Endothelial cell of umbilical vein (primary cell): Measurements from ENCODE around the gene STMP1. TPM values are rescaled to one million over a fixed set of nuclear protein-coding genes. Genes with fewer than 3 reads are reported as not detected.

Experiments used
- BruUV-seq: library from RNA; stranded (reverse); fragments of 400-500 nt; replicated peaks from 2 replicates; lab custom pipeline; 2021; lab: Mats Ljungman, UMichigan
- CTCF ChIA-PET: fragments of 300-600, 350-600 bp; sonication (Branson Sonifier 250); formaldehyde crosslinking; loops from one replicate; lab custom pipeline; 2021; ENCODE audit warnings: antibody characterized with exemption, inconsistent platforms; lab: Charles Lee
- POLR2A ChIA-PET: fragments of 300-600, 350-600 bp; sonication (Branson Sonifier 250); formaldehyde crosslinking; loops from one replicate; lab custom pipeline; 2021; ENCODE audit warnings: antibody characterized with exemption, inconsistent platforms; lab: Charles Lee
- DNase-seq: peaks from one replicate; pipeline ENCODE4 v3.0.0-alpha.2; 2011; ENCODE audit warnings: low read depth, low spot score
- FAIRE-seq: peaks from 2 replicates; lab custom pipeline; 2011; peaks lifted over from hg19 to GRCh38; lab: Jason Lieb, UNC
- H2AFZ ChIP-seq: 2 replicates; pipeline ENCODE4 v1.6.0; 2012; ENCODE audit warnings: low read depth, low read length, control low read depth, inconsistent platforms
- H3K27ac ChIP-seq: 2 replicates; pipeline ENCODE4 v1.5.1; 2011; ENCODE audit warnings: low read depth, mild to moderate bottlenecking, control low read depth, low read length, moderate library complexity; ENCODE audit not compliant: insufficient read depth
- H3K27me3 ChIP-seq, 2 experiments: 2 replicates each; pipeline versions ENCODE4 v1.6.0 to v1.6.1; 2011; ENCODE audit warnings: low read length in 2 of 2, mixed read lengths in 1 of 2; ENCODE audit not compliant: control insufficient read depth in 2 of 2, insufficient read depth in 2 of 2
- H3K36me3 ChIP-seq, 2 experiments: 2 replicates in 1 of 2; 3 replicates in 1 of 2; pipeline ENCODE4 v1.5.1; 2011; ENCODE audit warnings: low read length in 2 of 2, mild to moderate bottlenecking in 1 of 2, moderate library complexity in 1 of 2; ENCODE audit not compliant: control insufficient read depth in 2 of 2, insufficient read depth in 2 of 2; ENCODE audit errors: extremely low read depth in 1 of 2
- H3K4me1 ChIP-seq: 3 replicates; pipeline ENCODE4 v1.5.1; 2011; ENCODE audit warnings: mild to moderate bottlenecking, low read length; ENCODE audit not compliant: control insufficient read depth, insufficient read depth; ENCODE audit errors: extremely low read depth
- H3K4me2 ChIP-seq: 2 replicates; pipeline ENCODE4 v1.6.1; 2011; ENCODE audit warnings: low read length, control low read depth, mixed read lengths; ENCODE audit not compliant: insufficient read depth
- H3K4me3 ChIP-seq, 3 experiments: fragments of 200-600 bp in 1 of 3; sonication (generic), shearing (Covaris generic) in 1 of 3; replicated peaks in 1 of 3; 2 replicates each; pipeline ENCODE4 v1.5.1; 2011 to 2016; ENCODE audit warnings: control low read depth in 3 of 3, low read length in 3 of 3, mild to moderate bottlenecking in 2 of 3, inconsistent platforms in 1 of 3, low read depth in 1 of 3, moderate library complexity in 1 of 3; ENCODE audit not compliant: insufficient read depth in 1 of 3
- H3K79me2 ChIP-seq: 2 replicates; pipeline ENCODE4 v1.6.0; 2012; ENCODE audit warnings: low read length, inconsistent platforms; ENCODE audit not compliant: control insufficient read depth, insufficient read depth
- H3K9ac ChIP-seq: replicated peaks from 2 replicates; pipeline ENCODE3; 2011; ENCODE audit warnings: low read length, control low read depth; ENCODE audit not compliant: insufficient read depth; ENCODE audit errors: extremely low read depth
- H3K9me1 ChIP-seq: replicated peaks from 3 replicates; pipeline ENCODE4 v1.6.0; 2011; ENCODE audit warnings: mild to moderate bottlenecking, low read length; ENCODE audit not compliant: control insufficient read depth, insufficient read depth; ENCODE audit errors: extremely low read depth
- H3K9me3 ChIP-seq: replicated peaks from 2 replicates; pipeline ENCODE4 v1.5.1; 2012; ENCODE audit warnings: low read length, inconsistent platforms; ENCODE audit not compliant: control insufficient read depth, insufficient read depth
- H4K20me1 ChIP-seq: replicated peaks from 2 replicates; pipeline ENCODE3; 2011; ENCODE audit warnings: mild to moderate bottlenecking, low read length; ENCODE audit not compliant: control insufficient read depth, insufficient read depth; ENCODE audit errors: extremely low read depth
- CTCF ChIP-seq, 2 donors: IDR thresholded peaks; 1 replicate in 1 of 2; 2 replicates in 1 of 2; pipeline ENCODE4 v1.5.1; 2011; ENCODE audit warnings: low read length in 2 of 2, mild to moderate bottlenecking in 2 of 2, moderate library complexity in 2 of 2, control low read depth in 1 of 2, inconsistent platforms in 1 of 2, low read depth in 1 of 2; ENCODE audit not compliant: insufficient read depth in 1 of 2; ENCODE audit errors: extremely low read depth in 1 of 2
- EZH2 ChIP-seq: IDR thresholded peaks from 2 replicates; pipeline ENCODE4 v1.6.1; 2012; ENCODE audit warnings: borderline replicate concordance, low read depth, mild to moderate bottlenecking, moderate library complexity, low read length, inconsistent platforms; ENCODE audit not compliant: severe bottlenecking
- FOS ChIP-seq: IDR thresholded peaks from 2 replicates; pipeline ENCODE4 v1.6.1; 2011; ENCODE audit warnings: mild to moderate bottlenecking, low read length, moderate library complexity, borderline replicate concordance; ENCODE audit not compliant: insufficient read depth
- GATA2 ChIP-seq: IDR thresholded peaks from 2 replicates; pipeline ENCODE4 v1.7.0; 2011; ENCODE audit warnings: low read depth, mild to moderate bottlenecking, moderate library complexity, mixed read lengths, low read length; ENCODE audit not compliant: insufficient read length, insufficient read depth
- JUN ChIP-seq: IDR thresholded peaks from 2 replicates; pipeline ENCODE4 v1.6.1; 2011; ENCODE audit warnings: borderline replicate concordance, low read depth; ENCODE audit not compliant: insufficient read length, insufficient read depth
- MAX ChIP-seq: IDR thresholded peaks from 2 replicates; pipeline ENCODE4 v1.6.1; 2011; ENCODE audit not compliant: insufficient read depth, insufficient read length
- MYC ChIP-seq: IDR thresholded peaks from one replicate; pipeline ENCODE4 v1.6.1; 2011; ENCODE audit warnings: mild to moderate bottlenecking, low read depth, low read length
- POLR2A ChIP-seq: IDR thresholded peaks from 2 replicates; pipeline ENCODE4 v1.6.1; 2012; ENCODE audit warnings: low read depth, mild to moderate bottlenecking, control low read depth, low read length
- POLR2AphosphoS5 ChIP-seq: IDR thresholded peaks from 2 replicates; pipeline ENCODE4 v1.6.1; 2012; ENCODE audit warnings: low read depth, mild to moderate bottlenecking, control low read depth, low read length, moderate library complexity; ENCODE audit not compliant: insufficient read depth
- dilution Hi-C: fragments of 300-500 bp; cut with MboI; formaldehyde crosslinking; loops from one replicate; pipeline ENCODE4 v1.15.0; 2019; ENCODE audit warnings: low sequenced_read_pairs; ENCODE audit not compliant: extremely low pct_ligation_motif_present
- intact Hi-C: fragments of 100-400 bp; cut with micrococcal nuclease; formaldehyde crosslinking; loops from one replicate; pipeline ENCODE4 v1.10.0; 2022
- polyA plus RNA-seq, 4 experiments: library from polyadenylated mRNA; depleted of rRNA in 3 of 4; stranded (reverse) in 3 of 4; unstranded in 1 of 4; fragments of >200 nt; gene quantifications; 2 replicates each; pipeline versions ENCODE4 v1.2.1 to v1.2.3, GENCODE V29; 2011 to 2012; ENCODE audit warnings: missing spikeins in 1 of 4
- total RNA-seq: library from RNA; stranded (reverse); gene quantifications from 2 replicates; pipeline ENCODE4 v1.2.3, GENCODE V29; 2021

STMP1 gene
- total and polyA plus RNA-seq, 2 donors (not counting 3 experiments of a cell fraction or from before 2014, with no cell fraction given) = 17.1 to 31.3 TPM

GRCh38 chr7:135618510-135618909 is 43.8 kb upstream of the STMP1 start:
- Histone ChIP-seq H3K27me3 (no peaks in the 10 kb centered on the region), H4K20me1 (no peaks in the 10 kb centered on the region), H3K27ac (no peak overlapping the region), H3K4me3 (no peak overlapping the region), H3K4me1 (no peaks in the 10 kb centered on the region), H3K9me3 (no peaks in the 10 kb centered on the region), H3K79me2 (no peaks in the 10 kb centered on the region), H3K36me3 (peaks cover 5 to 19% of the 10 kb centered on the region in 2 experiments), H2AFZ (no peak overlapping the region), H3K9me1 (no peaks in the 10 kb centered on the region), H3K4me2 (no peak overlapping the region), H3K9ac (no peak overlapping the region)
- intact Hi-C loops (no loop called here), dilution Hi-C loops (no loop called here)
- FAIRE-seq (no peak), DNase-seq (no peak)
- ChIA-PET POLR2A (no interaction called here), CTCF (interaction anchor here (1.3 to 2.1 kb wide), 2 partner anchors 27 to 344 kb away, joined by 3 to 8 read pairs; no protein-coding TSS in a partner anchor)
- TF ChIP-seq MYC (no peak), JUN (no peak), GATA2 (no peak), POLR2A (no peak), CTCF (IDR thresholded peaks at IDR 0.05; ENCODE audit: extremely low read depth in 1 of 2, insufficient read depth in 1 of 2, low read depth in 1 of 2, low read length in 2 of 2) (no peak), FOS (no peak), MAX (no peak), EZH2 (no peak), POLR2AphosphoS5 (no peak)
- BruUV-seq = no TSS peak
